HepG2 (cell line): ENCODE results near the gene SLC43A1. TPM values are rescaled to one million over a fixed set of nuclear protein-coding genes. Genes with fewer than 3 reads are reported as not detected.

ENCODE experiments used
- E2F2 ChIP-seq: sonication (generic); formaldehyde crosslinking; IDR thresholded peaks from 2 replicates; pipeline ENCODE4 v1.4.0; 2020; ENCODE audit warnings: missing genetic modification reagents, borderline replicate concordance
- GLMP ChIP-seq: sonication (generic); formaldehyde crosslinking; IDR thresholded peaks from 2 replicates; pipeline ENCODE4 v1.9.0; 2021; ENCODE audit warnings: missing genetic modification reagents, mild to moderate bottlenecking, borderline replicate concordance
- HNRNPK ChIP-seq: fragments of 200-400 bp; formaldehyde crosslinking; IDR thresholded peaks from 2 replicates; pipeline ENCODE4 v1.6.1; 2018; ENCODE audit warnings: low read length, low read depth, moderate library complexity, mild to moderate bottlenecking; ENCODE audit not compliant: poor library complexity, severe bottlenecking
- MYC ChIP-seq: sonication (generic); formaldehyde crosslinking; IDR thresholded peaks from 2 replicates; pipeline ENCODE4 v1.9.0; 2021; ENCODE audit warnings: missing genetic modification reagents, borderline replicate concordance
- SAP130 ChIP-seq: IDR thresholded peaks from 2 replicates; pipeline ENCODE4 v1.6.1; 2016; ENCODE audit warnings: low read depth
- SP1 ChIP-seq, 2 experiments: fragments of 450-650 bp in 1 of 2; sonication (generic) in 1 of 2; formaldehyde crosslinking in 1 of 2; IDR thresholded peaks; 2 replicates each; pipeline versions ENCODE4 v1.4.0 to v1.6.1; 2016 to 2020; ENCODE audit warnings: missing genetic modification reagents in 1 of 2
- TMF1 ChIP-seq: sonication (generic); formaldehyde crosslinking; IDR thresholded peaks from 2 replicates; pipeline ENCODE4 v1.8.1; 2022; ENCODE audit warnings: low read depth, missing genetic modification reagents
- ZBTB7B ChIP-seq: sonication (generic); formaldehyde crosslinking; IDR thresholded peaks from 2 replicates; pipeline ENCODE4 v1.4.0; 2020; ENCODE audit warnings: missing genetic modification reagents
- ZNF256 ChIP-seq: sonication (generic); formaldehyde crosslinking; conservative IDR thresholded peaks from 2 replicates; pipeline ENCODE4 v1.4.0; 2020; ENCODE audit warnings: missing genetic modification reagents
- ZNF710 ChIP-seq: sonication (generic); formaldehyde crosslinking; IDR thresholded peaks from 2 replicates; pipeline ENCODE4 v1.5.0; 2020; ENCODE audit warnings: mild to moderate bottlenecking, missing genetic modification reagents, borderline replicate concordance
- ZSCAN21 ChIP-seq: sonication (generic); formaldehyde crosslinking; IDR thresholded peaks from 2 replicates; pipeline ENCODE4 v1.8.0; 2022; ENCODE audit warnings: mild to moderate bottlenecking, missing genetic modification reagents, moderate library complexity, borderline replicate concordance
- polyA plus RNA-seq, 8 experiments: library from polyadenylated mRNA; depleted of rRNA in 3 of 8; stranded (reverse) in 7 of 8; unstranded in 1 of 8; fragments of >200 nt; fragmentation: Illumina TruSeq in 4 of 8; extraction: Trizol in 4 of 8; gene quantifications; 2 replicates each; pipeline versions ENCODE4 v1.2.1 to v1.2.3, GENCODE V29; 2011 to 2016; ENCODE audit warnings: low read depth in 4 of 8, missing spikeins in 1 of 8, mixed read lengths in 1 of 8; ENCODE audit not compliant: insufficient read depth in 1 of 8
- total RNA-seq, 5 experiments: library from RNA; depleted of rRNA; stranded (reverse); fragments of >200 nt; fragmentation: Illumina TruSeq; extraction: Trizol; gene quantifications; 2 replicates each; pipeline ENCODE4 v1.2.3, GENCODE V29; 2016; ENCODE audit warnings: low read depth in 1 of 5

The SLC43A1 gene
- total and polyA plus RNA-seq, 2 of the 13 experiments (the other 11 are each of a cell fraction or from before 2014, with no cell fraction given), result 72.3 to 87.6 TPM

- TF ChIP-seq MYC (peak; percentile 83; the same call in 1 of the 2 replicates), SP1 (IDR thresholded peaks at IDR 0.05) (no peak), SP1 (CRISPR knock-in tag; IDR thresholded peaks at IDR 0.05) (no peak; the same call in 1 of the 2 replicates), GLMP (CRISPR knock-in tag) (0 out of 2 replicates have a peak, but pooled peaks have one; percentile 54), TMF1 (peak; percentile 30; the same call in 1 of the 2 replicates), E2F2 (no peak), ZSCAN21 (CRISPR knock-in tag) (peak; percentile 52; the same call in 1 of the 2 replicates), ZNF710 (CRISPR knock-in tag) (peak; percentile 54; the same call in 1 of the 2 replicates), HNRNPK (peak; percentile 31), ZNF256 (no peak), ZBTB7B (CRISPR knock-in tag) (peak; percentile 63), SAP130 (CRISPR knock-in tag) (peak; percentile 85)
These were observed 767 bp downstream of the SLC43A1 start (continued) for GRCh38 chr11:57514538-57515331.
